GM19193 (cell line): ENCODE results near the gene MAGEA6.

Experiments
- POLR2A ChIP-seq: IDR thresholded peaks from 4 replicates; pipeline ENCODE4 v1.6.1; 2011; ENCODE audit not compliant: insufficient read depth, insufficient read length; ENCODE audit errors: extremely low read depth

Gene MAGEA6

GRCh38 chrX:152725409-152725808 lies 44.1 kb downstream of the MAGEA6 start:
- TF ChIP-seq POLR2A = no peak
